Measurements from ENCODE around the gene ZZZ3. TPM values are rescaled to one million over a fixed set of nuclear protein-coding genes. Genes with fewer than 3 reads are reported as not detected.

Gene ZZZ3
- total and polyA plus RNA-seq, 10 of the 15 experiments (the other 5 are each of a cell fraction or from before 2014, with no cell fraction given) = 10.5 to 44.1 (median 29.5) TPM

DNA sequence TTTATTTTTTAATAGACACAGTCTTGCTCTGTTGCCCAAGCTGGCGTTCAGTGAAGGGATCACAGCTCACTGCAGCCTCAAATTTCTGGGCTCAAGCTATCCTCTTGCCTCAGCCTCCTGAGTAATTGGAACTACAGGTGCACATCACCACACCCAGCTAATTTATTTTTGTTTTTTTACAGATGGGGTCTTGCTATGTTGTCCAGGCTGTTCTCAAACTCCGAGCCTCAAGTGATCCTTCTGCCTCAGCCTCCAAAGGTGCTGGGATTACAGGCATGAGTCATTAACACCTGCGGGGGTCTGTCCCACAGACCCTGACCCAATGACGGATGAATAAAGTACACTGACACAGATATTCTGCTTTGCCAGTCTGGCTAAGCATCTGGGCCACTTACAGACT is 33.6 kb upstream of the ZZZ3 start:
- H3K9me3 ChIP-seq (replicated peaks; ENCODE audit: control insufficient read depth, insufficient read depth, low read length) = no peaks in the 10 kb centered on the region
- no peak overlapping the region for H3K27ac ChIP-seq (ENCODE audit: control insufficient read depth, insufficient read depth)
- RAD21 ChIA-PET (ENCODE audit: unreplicated experiment) = no interaction called here
- no peak for DNase-seq (ENCODE audit: low read depth, low spot score)
- intact Hi-C loops (cut with micrococcal nuclease; ENCODE audit: unreplicated experiment) (no loop called here), in situ Hi-C loops (cut with MboI) (no loop called here)
- SMC1A ChIA-PET (ENCODE audit: uncharacterized antibody, unreplicated experiment) = no interaction called here
- no peak for TF ChIP-seq TBL1XR1 (IDR thresholded peaks at IDR 0.05; ENCODE audit: low read depth, low read length)
- TF ChIP-seq EGR1 (IDR thresholded peaks at IDR 0.05; ENCODE audit: borderline replicate concordance in 1 of 2, low read depth in 2 of 2, low read length in 2 of 2) = no peak
- TF ChIP-seq, protein P1, sequence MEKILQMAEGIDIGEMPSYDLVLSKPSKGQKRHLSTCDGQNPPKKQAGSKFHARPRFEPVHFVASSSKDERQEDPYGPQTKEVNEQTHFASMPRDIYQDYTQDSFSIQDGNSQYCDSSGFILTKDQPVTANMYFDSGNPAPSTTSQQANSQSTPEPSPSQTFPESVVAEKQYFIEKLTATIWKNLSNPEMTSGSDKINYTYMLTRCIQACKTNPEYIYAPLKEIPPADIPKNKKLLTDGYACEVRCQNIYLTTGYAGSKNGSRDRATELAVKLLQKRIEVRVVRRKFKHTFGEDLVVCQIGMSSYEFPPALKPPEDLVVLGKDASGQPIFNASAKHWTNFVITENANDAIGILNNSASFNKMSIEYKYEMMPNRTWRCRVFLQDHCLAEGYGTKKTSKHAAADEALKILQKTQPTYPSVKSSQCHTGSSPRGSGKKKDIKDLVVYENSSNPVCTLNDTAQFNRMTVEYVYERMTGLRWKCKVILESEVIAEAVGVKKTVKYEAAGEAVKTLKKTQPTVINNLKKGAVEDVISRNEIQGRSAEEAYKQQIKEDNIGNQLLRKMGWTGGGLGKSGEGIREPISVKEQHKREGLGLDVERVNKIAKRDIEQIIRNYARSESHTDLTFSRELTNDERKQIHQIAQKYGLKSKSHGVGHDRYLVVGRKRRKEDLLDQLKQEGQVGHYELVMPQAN (conservative IDR thresholded peaks at IDR 0.05) = no peak
- TF ChIP-seq FOS (IDR thresholded peaks at IDR 0.05; ENCODE audit: borderline replicate concordance, extremely low read depth, insufficient read length) = no peak
- TF ChIP-seq RAD51 (IDR thresholded peaks at IDR 0.05) = no peak
- TF ChIP-seq, protein P2, sequence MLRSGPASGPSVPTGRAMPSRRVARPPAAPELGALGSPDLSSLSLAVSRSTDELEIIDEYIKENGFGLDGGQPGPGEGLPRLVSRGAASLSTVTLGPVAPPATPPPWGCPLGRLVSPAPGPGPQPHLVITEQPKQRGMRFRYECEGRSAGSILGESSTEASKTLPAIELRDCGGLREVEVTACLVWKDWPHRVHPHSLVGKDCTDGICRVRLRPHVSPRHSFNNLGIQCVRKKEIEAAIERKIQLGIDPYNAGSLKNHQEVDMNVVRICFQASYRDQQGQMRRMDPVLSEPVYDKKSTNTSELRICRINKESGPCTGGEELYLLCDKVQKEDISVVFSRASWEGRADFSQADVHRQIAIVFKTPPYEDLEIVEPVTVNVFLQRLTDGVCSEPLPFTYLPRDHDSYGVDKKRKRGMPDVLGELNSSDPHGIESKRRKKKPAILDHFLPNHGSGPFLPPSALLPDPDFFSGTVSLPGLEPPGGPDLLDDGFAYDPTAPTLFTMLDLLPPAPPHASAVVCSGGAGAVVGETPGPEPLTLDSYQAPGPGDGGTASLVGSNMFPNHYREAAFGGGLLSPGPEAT (IDR thresholded peaks at IDR 0.05; ENCODE audit: low read depth) = no peak
- no peak overlapping the region for H3K9ac ChIP-seq (ENCODE audit: control insufficient read depth, insufficient read depth, low read length)
- CTCF ChIA-PET = no interaction called here
- FAIRE-seq = no peak
- no peak overlapping the region for H2AFZ ChIP-seq (ENCODE audit: control insufficient read depth, low read depth, low read length)
- BruUV-seq (replicated peaks) = no TSS peak
- ATAC-seq = no peak
- no peak overlapping the region for H3K4me2 ChIP-seq (ENCODE audit: control insufficient read depth, insufficient read depth)
- POLR2A ChIA-PET = no interaction called here
- H3K4me1 ChIP-seq (ENCODE audit: control insufficient read depth, insufficient read depth, low read length) = no peaks in the 10 kb centered on the region
- WGBS (ENCODE audit: insufficient coverage, insufficient replicate concordance, low lambda C conversion rate, missing lambda C conversion rate) = 96% methylated on average over 4 of the region's 4 CpGs
- H3K4me3 ChIP-seq = no peak overlapping the region
- H4K20me1 ChIP-seq (ENCODE audit: control insufficient read depth, insufficient read depth) = no peaks in the 10 kb centered on the region
- no peaks in the 10 kb centered on the region for H3K27me3 ChIP-seq (replicated peaks in 1 of 2; ENCODE audit: control insufficient read depth in 2 of 2, insufficient read depth in 2 of 2, low read length in 1 of 2)
- no peaks in the 10 kb centered on the region for H3K79me2 ChIP-seq (ENCODE audit: control insufficient read depth, insufficient read depth, low read length)
- H3K36me3 ChIP-seq (ENCODE audit: control insufficient read depth in 2 of 2, insufficient read depth in 2 of 2, low read length in 1 of 2) = peaks cover 2 to 10% of the 10 kb centered on the region in 2 experiments

All from GM12878 (cell line).